BLaER1 treated with 17β-estradiol and CSF1 and Interleukin-3, amounts not matched to agents 10 nM and 100 nM (cell line): ENCODE results near the gene BCL11B.

Experiments
- H3K27ac ChIP-seq, 11 experiments: shearing (Covaris generic); formaldehyde crosslinking; 2 replicates each; pipeline ENCODE4 v1.8.1; 2022
- H3K27me3 ChIP-seq, 11 experiments: shearing (Covaris generic); formaldehyde crosslinking; 2 replicates each; pipeline ENCODE4 v1.8.1; 2022
- H3K36me3 ChIP-seq, 11 experiments: shearing (Covaris generic); formaldehyde crosslinking; 2 replicates each; pipeline ENCODE4 v1.8.1; 2022
- H3K4me1 ChIP-seq, 10 experiments: shearing (Covaris generic); formaldehyde crosslinking; 2 replicates each; pipeline ENCODE4 v1.8.1; 2022
- H3K4me2 ChIP-seq, 11 experiments: shearing (Covaris generic); formaldehyde crosslinking; 2 replicates each; pipeline ENCODE4 v1.8.1; 2022
- H3K4me3 ChIP-seq, 10 experiments: shearing (Covaris generic); formaldehyde crosslinking; 2 replicates each; pipeline ENCODE4 v1.8.1; 2022
- H3K9ac ChIP-seq, 11 experiments: shearing (Covaris generic); formaldehyde crosslinking; 2 replicates each; pipeline ENCODE4 v1.8.1; 2022
- H3K9me3 ChIP-seq, 11 experiments: shearing (Covaris generic); formaldehyde crosslinking; replicated peaks in 1 of 11; 2 replicates each; pipeline ENCODE4 v1.8.1; 2022
- H4K20me1 ChIP-seq, 11 experiments: shearing (Covaris generic); formaldehyde crosslinking; 2 replicates each; pipeline ENCODE4 v1.8.1; 2022
- Cebpa-rat ChIP-seq, 11 experiments: shearing (Covaris generic); IDR thresholded peaks; 2 replicates each; pipeline ENCODE4 v1.8.1; 2022

Gene BCL11B

GRCh38 chr14:99280066-99280731, 8.2 kb upstream of the BCL11B start:
- Histone ChIP-seq H3K4me1 (peaks cover 0 to 12% (median 4%) of the 10 kb centered on the region in 10 experiments; a peak in 6 of 20 replicates), H3K4me2 (no peak overlapping the region), H4K20me1 (no peaks in the 10 kb centered on the region), H3K27me3 (peaks cover 25 to 49% (median 42%) of the 10 kb centered on the region in 11 experiments), H3K27ac (no peak overlapping the region), H3K9me3 (no peaks in the 10 kb centered on the region), H3K36me3 (no peaks in the 10 kb centered on the region), H3K4me3 (no peak overlapping the region), H3K9ac (no peak overlapping the region)
- no peak for TF ChIP-seq Cebpa-rat (IDR thresholded peaks at IDR 0.05)

DNA sequence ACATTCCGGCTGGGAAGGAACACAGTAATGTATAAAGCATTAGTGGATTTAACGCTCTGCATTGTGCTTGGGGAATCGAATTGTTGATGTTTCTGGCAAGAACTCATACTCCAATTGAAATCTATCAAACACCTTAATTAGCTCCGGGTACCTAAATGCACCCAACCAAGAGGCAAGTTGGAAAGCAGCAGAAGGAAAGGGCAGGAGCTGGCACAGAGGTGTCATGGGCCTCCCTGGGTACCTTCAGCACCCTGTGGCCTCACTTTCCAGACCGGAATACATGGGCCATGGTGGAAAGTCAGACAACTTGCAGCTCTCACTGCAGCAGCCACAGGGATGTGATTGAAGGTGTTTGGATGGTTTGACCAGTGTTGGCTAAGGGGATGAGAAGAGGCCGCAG, 6.8 kb upstream of the BCL11B start:
- Histone ChIP-seq H3K9ac (no peak overlapping the region), H4K20me1 (no peaks in the 10 kb centered on the region), H3K27me3 (peaks cover 30 to 63% (median 56%) of the 10 kb centered on the region in 11 experiments), H3K36me3 (no peaks in the 10 kb centered on the region), H3K4me1 (peaks cover 5 to 18% (median 7%) of the 10 kb centered on the region in 10 experiments; a peak in 19 of 20 replicates), H3K4me3 (no peak overlapping the region), H3K4me2 (no peak overlapping the region), H3K27ac (no peak overlapping the region), H3K9me3 (no peaks in the 10 kb centered on the region)
- TF ChIP-seq Cebpa-rat (IDR thresholded peaks at IDR 0.05): no peak

DNA sequence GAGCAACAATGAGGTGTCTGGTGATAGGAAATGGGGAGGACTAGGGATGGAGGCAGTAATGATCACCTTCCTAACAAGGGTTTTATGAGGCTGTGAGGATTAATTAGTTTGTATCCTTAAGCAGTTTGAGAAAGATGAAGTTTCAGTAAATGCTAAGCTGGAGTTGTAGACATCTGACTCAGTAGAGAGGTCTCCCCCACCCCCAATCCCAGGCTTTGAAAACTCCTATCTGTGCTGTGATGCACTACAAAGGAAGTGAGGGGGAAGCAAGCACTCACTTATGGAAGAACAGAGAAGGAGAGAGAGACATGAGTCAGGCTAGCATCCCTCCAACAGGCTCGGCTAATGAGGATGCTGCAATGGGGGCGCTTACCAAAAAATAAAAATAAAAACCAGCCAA, 5.5 kb upstream of the BCL11B start:
- H3K4me2 ChIP-seq: peak overlapping the region in 5 of 11 experiments; percentile 3 to 31 (median 11); a peak in 4 of 22 replicates
- no peak for TF ChIP-seq Cebpa-rat (IDR thresholded peaks at IDR 0.05)
- H3K27me3 ChIP-seq: peaks cover 41 to 76% (median 69%) of the 10 kb centered on the region in 11 experiments

DNA sequence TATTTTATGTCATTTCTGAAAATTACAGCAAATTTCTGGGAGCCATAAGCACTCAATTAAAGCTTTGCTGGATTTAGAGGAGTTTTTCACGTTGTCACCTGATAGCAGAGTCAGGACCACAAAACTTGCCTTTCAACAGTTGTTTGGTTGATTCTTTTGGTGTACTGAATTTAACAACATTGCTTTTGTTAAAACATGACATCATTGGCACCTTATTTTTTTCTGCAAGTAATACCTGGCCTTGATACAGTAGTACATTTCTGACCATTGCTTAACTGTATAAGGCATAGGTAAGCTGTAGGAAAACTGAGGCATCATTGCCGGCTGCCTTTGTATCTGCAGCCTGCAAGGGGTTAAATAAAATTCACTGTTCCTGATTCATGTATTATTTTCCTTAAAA, 4.5 kb upstream of the BCL11B start:
- H4K20me1 ChIP-seq: peaks cover 0 to 3% (median 0%) of the 10 kb centered on the region in 11 experiments; a peak in 3 of 22 replicates
- H3K9ac ChIP-seq: no peak overlapping the region
- H3K36me3 ChIP-seq: no peaks in the 10 kb centered on the region
- H3K9me3 ChIP-seq: no peaks in the 10 kb centered on the region
- no peak overlapping the region for H3K27ac ChIP-seq
- H3K27me3 ChIP-seq: peaks cover 52 to 86% (median 79%) of the 10 kb centered on the region in 11 experiments
- peaks cover 20 to 34% (median 28%) of the 10 kb centered on the region in 10 experiments for H3K4me1 ChIP-seq
- TF ChIP-seq Cebpa-rat (IDR thresholded peaks at IDR 0.05): no peak
- no peak overlapping the region for H3K4me3 ChIP-seq
- H3K4me2 ChIP-seq: no peak overlapping the region

More for the DNA sequence above, 5.5 kb upstream of the BCL11B start:
- H3K27ac ChIP-seq: no peak overlapping the region
- no peak overlapping the region for H3K4me3 ChIP-seq
- no peaks in the 10 kb centered on the region for H3K36me3 ChIP-seq
- peaks cover 18 to 31% (median 21%) of the 10 kb centered on the region in 10 experiments for H3K4me1 ChIP-seq
- H3K9ac ChIP-seq: no peak overlapping the region
- H3K9me3 ChIP-seq: no peaks in the 10 kb centered on the region
- H4K20me1 ChIP-seq: no peaks in the 10 kb centered on the region; a peak in 1 of 22 replicates

DNA sequence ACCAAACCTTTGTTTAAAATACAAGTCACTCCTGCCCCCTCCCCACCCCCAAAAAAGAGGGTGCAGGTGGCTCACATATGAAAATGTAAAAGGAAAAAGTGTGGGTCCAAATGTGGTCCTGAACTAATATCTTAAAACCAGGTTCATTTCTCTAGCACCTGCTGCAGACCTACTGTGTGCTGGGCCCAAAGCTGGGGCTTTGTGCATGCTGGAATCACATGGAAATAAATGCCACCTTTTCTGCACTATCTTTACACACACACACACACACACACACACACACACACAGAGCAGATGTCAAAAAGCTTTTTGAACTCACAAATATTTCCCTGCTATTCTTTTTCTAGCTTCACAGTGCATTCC, 3.2 kb upstream of the BCL11B start:
- Histone ChIP-seq H4K20me1 (peaks cover 0 to 11% (median 4%) of the 10 kb centered on the region in 11 experiments; a peak in 7 of 22 replicates), H3K27me3 (peaks cover 64 to 98% (median 92%) of the 10 kb centered on the region in 11 experiments), H3K4me1 (peaks cover 20 to 41% (median 33%) of the 10 kb centered on the region in 10 experiments), H3K4me3 (peak overlapping the region in 3 of 10 experiments; percentile 69 to 77 (median 75); a peak in 2 of 20 replicates), H3K27ac (no peak overlapping the region), H3K9ac (peak overlapping the region in 1 of 11 experiments; percentile 83; a peak in 1 of 22 replicates), H3K4me2 (peak overlapping the region in 7 of 11 experiments; percentile 85 to 97 (median 95); a peak in 8 of 22 replicates), H3K9me3 (no peaks in the 10 kb centered on the region), H3K36me3 (no peaks in the 10 kb centered on the region)
- no peak for TF ChIP-seq Cebpa-rat (IDR thresholded peaks at IDR 0.05)

DNA sequence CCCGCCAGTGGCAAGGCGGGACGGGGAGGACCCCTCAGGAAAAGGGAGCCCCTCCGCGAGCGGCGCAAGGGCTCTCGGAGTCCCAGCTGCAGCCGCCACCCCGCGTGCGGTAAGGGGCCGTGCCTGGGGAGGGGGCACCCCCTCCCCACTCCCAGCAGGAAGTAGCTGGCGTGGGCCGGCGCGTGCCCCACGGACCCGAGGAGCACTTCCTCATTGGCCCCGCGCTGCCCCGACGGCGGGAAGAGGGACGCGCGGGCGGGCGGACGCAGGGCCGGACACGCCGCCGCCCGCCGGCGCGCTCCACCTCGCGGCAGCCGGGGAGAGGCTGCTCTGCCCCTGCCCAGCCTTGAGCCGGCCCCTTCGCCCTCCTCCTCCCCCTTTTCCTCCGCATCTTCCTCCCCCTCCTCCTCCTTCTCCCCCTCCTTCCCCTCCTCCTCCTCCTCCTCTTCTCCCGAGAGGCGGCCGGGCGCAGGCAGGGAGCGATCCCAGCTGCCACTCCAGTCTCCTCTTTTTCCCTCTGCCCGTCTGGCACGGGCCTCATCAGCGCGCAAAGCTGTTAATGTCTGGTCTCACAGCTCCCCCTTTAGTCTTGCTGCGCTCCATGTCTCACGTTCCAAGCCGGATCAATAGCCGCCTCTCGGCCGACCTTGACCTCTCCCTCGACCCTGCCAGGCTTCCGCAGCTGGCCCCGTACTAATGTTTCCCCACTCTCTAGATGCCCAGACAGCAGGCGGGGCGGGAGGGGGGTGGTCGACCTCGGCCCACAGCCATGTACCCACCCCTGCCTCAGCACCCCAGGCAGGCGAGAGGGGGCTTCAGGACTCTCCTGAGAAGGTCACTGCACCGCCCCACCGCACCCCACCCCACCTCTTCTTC, 2.6 kb upstream of the BCL11B start:
- H3K4me3 ChIP-seq: peak overlapping the region; percentile 69 to 78 (median 76)
- H3K27ac ChIP-seq: peak overlapping the region in 10 of 11 experiments; percentile 38 to 80 (median 74); a peak in 19 of 22 replicates
- no peak for TF ChIP-seq Cebpa-rat (IDR thresholded peaks at IDR 0.05)
- no peaks in the 10 kb centered on the region for H3K36me3 ChIP-seq
- peaks cover 20 to 41% (median 33%) of the 10 kb centered on the region in 10 experiments for H3K4me1 ChIP-seq
- H3K9ac ChIP-seq: peak overlapping the region; percentile 49 to 85 (median 79); a peak in 21 of 22 replicates
- peak overlapping the region; percentile 85 to 97 (median 96) for H3K4me2 ChIP-seq
- peaks cover 0 to 17% (median 8%) of the 10 kb centered on the region in 11 experiments; a peak in 12 of 22 replicates for H4K20me1 ChIP-seq
- no peaks in the 10 kb centered on the region for H3K9me3 ChIP-seq
- peaks cover 70 to 100% (median 97%) of the 10 kb centered on the region in 11 experiments for H3K27me3 ChIP-seq

- Histone ChIP-seq H3K36me3 (no peaks in the 10 kb centered on the region), H4K20me1 (peaks cover 0 to 22% (median 10%) of the 10 kb centered on the region in 11 experiments; a peak in 14 of 22 replicates), H3K27ac (peak overlapping the region in 10 of 11 experiments; percentile 38 to 80 (median 74); a peak in 20 of 22 replicates), H3K4me3 (peak overlapping the region; percentile 69 to 78 (median 76)), H3K4me1 (peaks cover 20 to 41% (median 33%) of the 10 kb centered on the region in 10 experiments), H3K9me3 (no peaks in the 10 kb centered on the region), H3K27me3 (peaks cover 74 to 100% (median 100%) of the 10 kb centered on the region in 11 experiments), H3K4me2 (peak overlapping the region; percentile 85 to 97 (median 96)), H3K9ac (peak overlapping the region; percentile 49 to 85 (median 79); a peak in 21 of 22 replicates)
- no peak for TF ChIP-seq Cebpa-rat (IDR thresholded peaks at IDR 0.05)
Measured at GRCh38 chr14:99273766-99274345, 1.9 kb upstream of the BCL11B start.

DNA sequence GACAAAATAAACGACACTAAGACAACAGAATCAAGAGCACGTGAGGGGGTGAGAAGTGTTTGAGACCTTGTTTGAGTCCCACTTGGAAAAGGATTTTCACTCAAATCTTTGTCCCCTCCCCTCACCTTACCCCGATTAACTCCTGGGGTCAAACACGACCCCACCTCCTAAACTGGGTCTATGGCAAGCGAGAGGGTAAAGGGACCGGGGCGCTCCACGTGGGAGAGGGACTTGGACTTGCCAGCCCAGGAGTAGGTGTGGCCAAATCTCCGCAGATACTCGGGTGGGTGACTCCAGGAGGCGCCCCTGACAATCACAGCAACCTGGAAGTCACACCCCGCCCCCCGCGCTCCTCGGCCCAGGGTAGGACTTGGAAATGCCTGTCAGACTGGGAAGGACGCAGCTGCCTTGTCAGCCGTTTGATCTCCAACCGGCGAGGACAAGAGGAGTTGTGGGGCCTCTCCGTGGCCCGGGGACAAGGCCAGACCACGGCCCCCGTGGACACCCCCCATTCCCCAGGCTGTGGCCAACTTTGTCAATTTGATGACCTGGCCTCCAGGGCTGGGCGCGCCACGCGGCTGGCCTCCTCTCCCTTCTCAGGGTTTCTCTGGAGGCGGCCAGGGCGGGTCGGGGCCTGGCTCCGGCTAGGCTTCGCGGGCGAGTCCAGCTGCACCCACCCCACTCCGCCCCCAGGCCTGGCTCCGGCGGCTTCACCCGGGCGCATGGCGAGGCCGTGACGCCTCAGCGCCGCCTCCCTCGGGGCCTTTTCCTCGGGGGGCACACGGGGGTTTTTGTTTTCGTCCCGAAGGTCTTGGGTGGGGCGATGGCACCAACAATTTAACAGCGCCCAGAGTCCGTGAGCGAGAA, 1.1 kb upstream of the BCL11B start:
- TF ChIP-seq Cebpa-rat (IDR thresholded peaks at IDR 0.05): no peak
- H3K27ac ChIP-seq: peak overlapping the region; percentile 5 to 80 (median 74); a peak in 20 of 22 replicates
- no peaks in the 10 kb centered on the region for H3K36me3 ChIP-seq
- peak overlapping the region; percentile 69 to 78 (median 76) for H3K4me3 ChIP-seq
- peaks cover 76 to 100% (median 100%) of the 10 kb centered on the region in 11 experiments for H3K27me3 ChIP-seq
- H3K4me2 ChIP-seq: peak overlapping the region; percentile 85 to 97 (median 96)
- peak overlapping the region; percentile 23 to 85 (median 79); a peak in 21 of 22 replicates for H3K9ac ChIP-seq
- H4K20me1 ChIP-seq: peaks cover 0 to 29% (median 12%) of the 10 kb centered on the region in 11 experiments; a peak in 15 of 22 replicates
- H3K9me3 ChIP-seq: no peaks in the 10 kb centered on the region
- peaks cover 20 to 48% (median 34%) of the 10 kb centered on the region in 10 experiments for H3K4me1 ChIP-seq
